Effector memory CD4-positive, alpha-beta T cell (primary cell): ENCODE data around the gene CYSRT1.
"Not testable (repeated sequence)": the region's sequence is repeated elsewhere in the genome, so short reads cannot be mapped to it uniquely, and the experiment has no call there.

Experiments used
- DNase-seq, 3 donors: peaks; one replicate each; pipeline ENCODE4 v3.0.0-alpha.2; 2020
- H3K27ac ChIP-seq: 2 replicates; pipeline ENCODE4 v1.7.0; 2013; ENCODE audit warnings: mild to moderate bottlenecking, low read length, moderate library complexity; ENCODE audit not compliant: insufficient read depth, poor library complexity, severe bottlenecking
- H3K27me3 ChIP-seq: replicated peaks from 2 replicates; pipeline ENCODE4 v1.7.0; 2013; ENCODE audit warnings: mild to moderate bottlenecking, low read length; ENCODE audit not compliant: insufficient read depth, control insufficient read depth, poor library complexity, severe bottlenecking
- H3K36me3 ChIP-seq: 2 replicates; pipeline ENCODE4 v1.7.0; 2013; ENCODE audit warnings: mild to moderate bottlenecking, low read length, moderate library complexity; ENCODE audit not compliant: control insufficient read depth, insufficient read depth
- H3K4me1 ChIP-seq: 2 replicates; pipeline ENCODE4 v1.7.0; 2013; ENCODE audit warnings: low read length, mild to moderate bottlenecking; ENCODE audit not compliant: control insufficient read depth, insufficient read depth, poor library complexity, severe bottlenecking
- H3K4me3 ChIP-seq: 2 replicates; pipeline ENCODE4 v1.7.0; 2013; ENCODE audit warnings: low read length, low read depth, mild to moderate bottlenecking; ENCODE audit not compliant: insufficient read depth, poor library complexity, severe bottlenecking
- H3K9me3 ChIP-seq: 2 replicates; pipeline ENCODE4 v1.7.0; 2013; ENCODE audit warnings: mild to moderate bottlenecking, low read length, moderate library complexity; ENCODE audit not compliant: control insufficient read depth

The CYSRT1 gene

GRCh38 chr9:137233143-137233980 lies 8.4 kb downstream of the CYSRT1 start:
- peaks cover 4% of the 10 kb centered on the region for H3K27me3 ChIP-seq
- H3K27ac ChIP-seq: no peak overlapping the region

GRCh38 chr9:137234055-137234697 lies 9.2 kb downstream of the CYSRT1 start:
- Histone ChIP-seq H3K4me3 (no peak overlapping the region), H3K27ac (no peak overlapping the region), H3K36me3 (no peaks in the 10 kb centered on the region), H3K4me1 (peaks cover 13% of the 10 kb centered on the region), H3K27me3 (peaks cover 4% of the 10 kb centered on the region), H3K9me3 (no peaks in the 10 kb centered on the region)
- no peak for DNase-seq

More at GRCh38 chr9:137233143-137233980, 8.4 kb downstream of the CYSRT1 start:
- no peak overlapping the region for H3K4me3 ChIP-seq
- DNase-seq: no peak
- no peaks in the 10 kb centered on the region for H3K9me3 ChIP-seq
- peaks cover 10% of the 10 kb centered on the region for H3K4me1 ChIP-seq
- H3K36me3 ChIP-seq: no peaks in the 10 kb centered on the region

GRCh38 chr9:137234758-137235423 lies 9.9 kb downstream of the CYSRT1 start:
- peaks cover 13% of the 10 kb centered on the region for H3K4me1 ChIP-seq
- no peak overlapping the region for H3K27ac ChIP-seq
- DNase-seq: no peak
- H3K4me3 ChIP-seq: no peak overlapping the region
- no peaks in the 10 kb centered on the region for H3K9me3 ChIP-seq
- H3K36me3 ChIP-seq: no peaks in the 10 kb centered on the region
- peaks cover 4% of the 10 kb centered on the region for H3K27me3 ChIP-seq

GRCh38 chr9:137235424-137236237 lies 10.7 kb downstream of the CYSRT1 start:
- Histone ChIP-seq H3K36me3 (no peaks in the 10 kb centered on the region), H3K9me3 (no peaks in the 10 kb centered on the region), H3K4me1 (peaks cover 13% of the 10 kb centered on the region), H3K27ac (no peak overlapping the region), H3K27me3 (no peaks in the 10 kb centered on the region), H3K4me3 (no peak overlapping the region)
- no peak for DNase-seq

- DNase-seq: peak; percentile 77 to 86 (median 81)
- no peaks in the 10 kb centered on the region for H3K36me3 ChIP-seq
- no peak overlapping the region for H3K27ac ChIP-seq
- no peaks in the 10 kb centered on the region for H3K27me3 ChIP-seq
- H3K9me3 ChIP-seq: no peaks in the 10 kb centered on the region
- H3K4me1 ChIP-seq: peaks cover 13% of the 10 kb centered on the region
- no peak overlapping the region for H3K4me3 ChIP-seq
Measured at GRCh38 chr9:137236238-137236935, 11.4 kb downstream of the CYSRT1 start.

GRCh38 chr9:137236936-137237421 lies 12.0 kb downstream of the CYSRT1 start:
- Histone ChIP-seq H3K4me1 (peaks cover 17% of the 10 kb centered on the region), H3K4me3 (no peak overlapping the region), H3K27ac (no peak overlapping the region), H3K36me3 (peaks cover 1% of the 10 kb centered on the region), H3K27me3 (no peaks in the 10 kb centered on the region), H3K9me3 (no peaks in the 10 kb centered on the region)
- DNase-seq: no peak

GRCh38 chr9:137237759-137238726 lies 13.1 kb downstream of the CYSRT1 start:
- Histone ChIP-seq H3K36me3 (peaks cover 12% of the 10 kb centered on the region), H3K4me1 (peaks cover 27% of the 10 kb centered on the region), H3K27ac (no peak overlapping the region), H3K27me3 (no peaks in the 10 kb centered on the region), H3K4me3 (no peak overlapping the region), H3K9me3 (no peaks in the 10 kb centered on the region)
- DNase-seq: no peak

GRCh38 chr9:137239541-137240200 lies 14.7 kb downstream of the CYSRT1 start:
- peak overlapping the region; percentile 81 for H3K27ac ChIP-seq
- H3K27me3 ChIP-seq, DNase-seq, H3K9me3 ChIP-seq: not testable (repeated sequence)
- peak overlapping the region; percentile 63 for H3K4me3 ChIP-seq
- H3K4me1 ChIP-seq: peaks cover 27% of the 10 kb centered on the region
- H3K36me3 ChIP-seq: peaks cover 22% of the 10 kb centered on the region
